Stimulated activated naive CD8-positive, alpha-beta T cell treated with anti-CD3 and anti-CD28 coated beads, Interleukin-15, Interleukin-2, amounts not matched to agents 100 U/mL and 50 U/mL, for 24 hours (primary cell): ENCODE results near the gene AP4M1.

Experiments
- ATAC-seq: fragments of 150-1000 bp; cut with Tn5 transposase; one replicate; pipeline ENCODE4 v1.10.0; 2021
- DNase-seq: peaks from one replicate; pipeline ENCODE4 v3.0.0; 2021

The AP4M1 gene

GRCh38 chr7:100101016-100101862 is at the start of gene AP4M1, which contains the start of gene MCM7:
TSS of gene AP4M1 (plus strand) at chr7:100101643. CDS start at chr7:100101715, 72 bp downstream.
TSS of gene MCM7 (minus strand) at chr7:100101397. CDS start at chr7:100101294, 103 bp downstream.
- DNase-seq: peak; percentile 99
- peak; percentile 91 for ATAC-seq

- ATAC-seq (no peak), DNase-seq (peak; percentile 12)
Measured at GRCh38 chr7:100053215-100053614, 48.2 kb upstream of the AP4M1 start.

- ATAC-seq (no peak), DNase-seq (no peak)
Measured at GRCh38 chr7:100057006-100057405, 44.4 kb upstream of the AP4M1 start.

- ATAC-seq (no peak), DNase-seq (no peak)
Measured at GRCh38 chr7:100059251-100059739, 42.1 kb upstream of the AP4M1 start.

- DNase-seq (no peak), ATAC-seq (no peak)
Measured at GRCh38 chr7:100061518-100062193, 39.8 kb upstream of the AP4M1 start.

- no peak for DNase-seq
- no peak for ATAC-seq
Measured at GRCh38 chr7:100063376-100063775, 38.1 kb upstream of the AP4M1 start.

GRCh38 chr7:100064162-100064561 is 37.3 kb upstream of the AP4M1 start:
- no peak for ATAC-seq
- DNase-seq: no peak

GRCh38 chr7:100065452-100066186 is 35.8 kb upstream of the AP4M1 start:
- no peak for DNase-seq
- no peak for ATAC-seq

- no peak for DNase-seq
- ATAC-seq: no peak
Measured at GRCh38 chr7:100066953-100067352, 34.5 kb upstream of the AP4M1 start.

GRCh38 chr7:100069991-100070390 is 31.5 kb upstream of the AP4M1 start:
- DNase-seq (no peak), ATAC-seq (no peak)

- ATAC-seq (no peak), DNase-seq (no peak)
Measured at GRCh38 chr7:100071018-100071723, 30.3 kb upstream of the AP4M1 start.

GRCh38 chr7:100072462-100072861 is 29.0 kb upstream of the AP4M1 start:
- ATAC-seq: no peak
- no peak for DNase-seq

GRCh38 chr7:100074841-100075240 is 26.6 kb upstream of the AP4M1 start:
- ATAC-seq: no peak

GRCh38 chr7:100075418-100075817 is 26.0 kb upstream of the AP4M1 start:
- ATAC-seq: no peak
- DNase-seq: no peak

More at GRCh38 chr7:100074841-100075240, 26.6 kb upstream of the AP4M1 start:
- DNase-seq: no peak

- ATAC-seq (no peak), DNase-seq (no peak)
Measured at GRCh38 chr7:100077205-100077604, 24.2 kb upstream of the AP4M1 start.

GRCh38 chr7:100079024-100079560 is 22.4 kb upstream of the AP4M1 start:
- ATAC-seq (no peak), DNase-seq (no peak)

GRCh38 chr7:100080907-100081534 is 20.4 kb upstream of the AP4M1 start:
- no peak for DNase-seq
- ATAC-seq: peak; percentile 7

- DNase-seq (peak; percentile 98), ATAC-seq (peak; percentile 94)
Measured at GRCh38 chr7:100081535-100082102, 19.8 kb upstream of the AP4M1 start, which contains the start of gene ZNF3. TSS of gene ZNF3 (minus strand) at chr7:100081723. CDS start at chr7:100077357, 4,366 bp downstream.

- no peak for DNase-seq
- no peak for ATAC-seq
Measured at GRCh38 chr7:100082978-100083377, 18.5 kb upstream of the AP4M1 start.

- no peak for DNase-seq
Measured at GRCh38 chr7:100085515-100085914, 15.9 kb upstream of the AP4M1 start.

More at GRCh38 chr7:100085515-100085914, 15.9 kb upstream of the AP4M1 start:
- ATAC-seq: no peak
